H1 (cell line): ENCODE measurements around the gene SMIM38. TPM values are rescaled to one million over a fixed set of nuclear protein-coding genes. Genes with fewer than 3 reads are reported as not detected.

Experiments used
- RAD21 ChIP-seq, 2 experiments: IDR thresholded peaks in 1 of 2; conservative IDR thresholded peaks in 1 of 2; 2 replicates each; pipeline ENCODE4 v1.6.1; 2011; ENCODE audit warnings: low read depth in 2 of 2, low read length in 2 of 2, improper control_type of control experiment in 1 of 2, inconsistent platforms in 1 of 2, mild to moderate bottlenecking in 1 of 2, moderate library complexity in 1 of 2
- RFX5 ChIP-seq: IDR thresholded peaks from 2 replicates; pipeline ENCODE4 v1.6.1; 2011; ENCODE audit warnings: low read depth, low read length, improper control_type of control experiment, borderline replicate concordance
- RNF2 ChIP-seq: fragments of 200-900, 300-1000 bp; sonication (generic); IDR thresholded peaks from 2 replicates; pipeline ENCODE4 v1.7.1; 2016; ENCODE audit warnings: borderline replicate concordance, low read depth, mild to moderate bottlenecking, antibody characterized with exemption, low read length; ENCODE audit not compliant: poor library complexity, severe bottlenecking; ENCODE audit errors: missing control alignments
- polyA plus RNA-seq, 7 experiments: library from polyadenylated mRNA; depleted of rRNA in 3 of 7; stranded (reverse) in 5 of 7; unstranded in 2 of 7; fragments of >200 nt in 5 of 7; fragments of 200-250 nt in 2 of 7; gene quantifications; 1 replicate in 5 of 7; 2 replicates in 1 of 7; 4 replicates in 1 of 7; pipeline versions ENCODE4 v1.2.1 to v1.2.3, GENCODE V29; 2011 to 2013; ENCODE audit warnings: missing spikeins in 2 of 7, mixed read lengths in 2 of 7
- total RNA-seq: library from RNA; stranded (reverse); fragmentation: NEBNext Ultra II Directional; extraction: Animal tissue kit (Norgen Biotek cat#: 25700); gene quantifications from 2 replicates; pipeline ENCODE4 v1.2.1, GENCODE V29; 2021

The SMIM38 gene
- total and polyA plus RNA-seq, 2 of the 8 experiments (the other 6 are each of a cell fraction or from before 2014, with no cell fraction given): 0.17 to 0.20 TPM

- no peak for TF ChIP-seq RFX5
- no peak for TF ChIP-seq RAD21 (IDR thresholded peaks at IDR 0.05 in 1 of 2, conservative IDR thresholded peaks at IDR 0.05 in 1 of 2; ENCODE audit: low read depth in 2 of 2, low read length in 2 of 2)
- TF ChIP-seq RNF2: no peak
Observed at GRCh38 chr11:69113646-69114340, 41.9 kb upstream of the SMIM38 start (continued).
